Head of caudate nucleus (tissue), 42 donors: ENCODE measurements around the gene MRFAP1.

ENCODE experiments used
- DNase-seq, 42 donors: peaks; one replicate each; pipeline versions ENCODE4 v3.0.0 to v3.0.0-alpha.2; 2020 to 2021; ENCODE audit warnings: mixed read lengths in 7 of 42
- intact Hi-C: fragments of 100-400 bp; cut with DNase I; formaldehyde crosslinking; loops from one replicate; pipeline ENCODE4 v1.15.0; 2022

Gene MRFAP1

GRCh38 chr4:6640292-6641163 is at the start of gene MRFAP1:
MRFAP1 (plus strand) TSS chr4:6640685; CDS start chr4:6640863, 178 bp downstream.
- DNase-seq: peak; percentile 84 to 97 (median 93)
- intact Hi-C loops: loop anchor here (2.0 kb wide), 1 partner anchor 68 kb away; the partner anchor contains the start of gene MRFAP1L1

- intact Hi-C loops: no loop called here
- DNase-seq: no peak
Measured at GRCh38 chr4:6591313-6591712, 49.2 kb upstream of the MRFAP1 start.

DNA sequence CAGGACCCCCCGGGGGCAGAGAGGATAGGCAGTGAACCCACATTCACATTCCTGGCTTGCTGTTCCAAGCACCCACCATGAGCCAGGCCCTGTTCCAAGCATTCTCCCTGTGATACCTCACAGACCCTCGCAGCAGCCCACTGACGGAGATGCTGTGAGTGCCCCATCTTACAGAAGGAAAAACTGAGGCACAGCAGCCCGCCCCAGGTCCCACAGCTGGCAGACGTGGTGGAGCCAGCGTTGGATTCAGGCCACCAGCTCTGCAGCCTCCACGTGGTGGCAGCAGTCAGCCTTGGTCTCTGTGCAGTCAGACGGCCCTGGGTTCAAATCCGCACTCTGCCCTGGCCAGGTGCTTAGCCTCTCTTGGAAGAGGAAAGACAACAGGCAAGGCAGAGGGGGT is 48.7 kb upstream of the MRFAP1 start:
- DNase-seq: no peak
- intact Hi-C loops: no loop called here

GRCh38 chr4:6592804-6593563 is 47.5 kb upstream of the MRFAP1 start:
- intact Hi-C loops: no loop called here
- no peak for DNase-seq

DNA sequence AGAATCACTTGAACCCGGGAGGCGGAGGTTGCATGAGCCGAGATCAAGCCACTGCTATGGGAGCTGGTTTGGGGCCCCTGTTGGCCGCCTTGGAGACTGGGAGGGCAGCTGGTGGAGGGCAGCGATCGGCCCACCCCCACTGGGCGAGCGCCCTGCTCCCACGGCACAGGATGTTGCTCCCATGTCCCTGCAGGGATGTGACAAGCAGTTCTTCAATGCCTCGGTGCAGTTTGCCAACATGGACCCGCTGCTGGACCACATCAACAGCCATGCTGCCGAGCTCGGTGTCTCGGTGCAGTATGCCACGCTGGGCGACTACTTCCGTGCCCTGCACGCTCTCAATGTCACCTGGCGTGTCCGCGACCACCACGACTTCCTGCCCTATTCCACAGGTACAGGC is 46.1 kb upstream of the MRFAP1 start:
- intact Hi-C loops: no loop called here
- no peak for DNase-seq

GRCh38 chr4:6594826-6595355 is 45.6 kb upstream of the MRFAP1 start:
- intact Hi-C loops: no loop called here
- no peak for DNase-seq

- no peak for DNase-seq
Measured at GRCh38 chr4:6595897-6596537, 44.5 kb upstream of the MRFAP1 start.

DNA sequence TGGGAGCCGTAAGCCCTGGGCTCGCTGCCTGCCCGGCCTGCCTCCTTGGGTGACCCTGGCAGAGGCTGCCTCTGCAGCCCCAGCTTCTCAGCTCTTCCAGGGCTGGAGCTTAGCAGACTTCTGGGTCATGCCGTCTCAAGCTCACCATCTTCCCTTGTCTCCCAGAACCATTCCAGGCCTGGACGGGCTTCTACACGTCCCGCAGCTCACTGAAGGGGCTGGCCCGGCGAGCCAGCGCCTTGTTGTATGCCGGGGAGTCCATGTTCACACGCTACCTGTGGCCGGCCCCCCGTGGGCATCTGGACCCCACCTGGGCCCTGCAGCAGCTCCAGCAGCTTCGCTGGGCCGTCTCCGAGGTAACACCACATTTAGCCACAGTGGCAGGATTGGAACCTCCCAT is 43.5 kb upstream of the MRFAP1 start:
- intact Hi-C loops: no loop called here
- no peak for DNase-seq

More at GRCh38 chr4:6595897-6596537, 44.5 kb upstream of the MRFAP1 start:
- intact Hi-C loops: no loop called here

DNA sequence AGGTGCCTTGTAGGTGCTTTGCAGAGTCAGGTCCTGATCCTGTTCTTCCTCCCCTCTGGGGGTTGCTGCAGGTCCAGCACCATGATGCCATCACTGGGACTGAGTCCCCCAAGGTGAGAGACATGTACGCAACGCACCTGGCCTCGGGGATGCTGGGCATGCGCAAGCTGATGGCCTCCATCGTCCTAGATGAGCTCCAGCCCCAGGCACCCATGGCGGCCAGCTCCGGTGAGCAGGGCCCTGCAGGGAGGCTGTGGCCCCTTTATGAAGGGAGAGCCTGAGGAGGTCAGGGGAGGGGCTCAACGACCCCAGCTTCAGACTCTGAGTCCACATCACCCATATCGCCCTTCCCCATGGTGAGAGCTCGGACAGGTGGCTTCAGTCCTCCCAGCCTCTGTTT is 42.4 kb upstream of the MRFAP1 start:
- no peak for DNase-seq
- intact Hi-C loops: no loop called here

DNA sequence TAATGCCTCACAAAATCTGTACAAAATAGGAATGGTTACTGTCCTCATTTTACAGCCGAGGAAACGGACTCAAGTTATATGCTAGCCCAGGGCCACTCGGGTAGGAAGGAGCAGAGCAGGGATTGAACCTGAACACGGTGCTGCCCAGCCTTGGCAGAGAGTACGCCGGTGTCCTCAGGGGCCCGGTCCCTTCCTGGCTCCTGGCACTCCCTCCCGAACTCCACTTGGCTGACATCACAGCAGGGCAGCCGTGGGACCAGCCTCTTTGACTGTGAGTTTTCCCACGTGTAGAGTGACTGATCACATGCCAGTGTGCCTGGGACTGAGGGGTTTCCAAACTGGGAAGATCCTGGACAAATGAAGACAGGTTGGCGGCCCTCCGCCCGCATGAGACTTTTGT is 41.8 kb upstream of the MRFAP1 start:
- intact Hi-C loops: no loop called here

GRCh38 chr4:6601661-6602250 is 38.7 kb upstream of the MRFAP1 start:
- intact Hi-C loops: no loop called here
- DNase-seq: no peak

More for the DNA sequence above, 41.8 kb upstream of the MRFAP1 start:
- DNase-seq: no peak

GRCh38 chr4:6602289-6602688 is 38.2 kb upstream of the MRFAP1 start:
- intact Hi-C loops: no loop called here
- DNase-seq: no peak

GRCh38 chr4:6603128-6603527 is 37.4 kb upstream of the MRFAP1 start:
- DNase-seq: no peak

DNA sequence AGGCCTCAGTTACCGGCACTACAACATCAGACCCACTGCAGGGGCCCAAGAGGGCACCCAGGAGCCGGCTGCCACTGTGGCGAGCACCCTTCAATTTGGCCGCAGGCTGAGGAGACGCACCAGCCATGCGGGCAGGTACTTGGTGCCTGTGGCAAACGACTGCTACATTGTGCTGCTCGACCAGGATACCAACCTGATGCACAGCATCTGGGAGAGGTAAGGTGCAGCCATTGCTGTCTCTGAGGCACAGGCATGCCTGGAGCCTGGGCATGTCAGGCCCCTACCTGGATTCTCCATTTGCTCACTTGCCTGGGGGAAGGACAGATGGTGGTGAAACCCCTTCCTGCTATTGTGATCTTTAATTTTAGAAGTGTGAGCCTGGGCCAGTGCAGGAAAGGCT is 35.4 kb upstream of the MRFAP1 start:
- intact Hi-C loops: no loop called here
- DNase-seq: no peak

More at GRCh38 chr4:6603128-6603527, 37.4 kb upstream of the MRFAP1 start:
- intact Hi-C loops: no loop called here

DNA sequence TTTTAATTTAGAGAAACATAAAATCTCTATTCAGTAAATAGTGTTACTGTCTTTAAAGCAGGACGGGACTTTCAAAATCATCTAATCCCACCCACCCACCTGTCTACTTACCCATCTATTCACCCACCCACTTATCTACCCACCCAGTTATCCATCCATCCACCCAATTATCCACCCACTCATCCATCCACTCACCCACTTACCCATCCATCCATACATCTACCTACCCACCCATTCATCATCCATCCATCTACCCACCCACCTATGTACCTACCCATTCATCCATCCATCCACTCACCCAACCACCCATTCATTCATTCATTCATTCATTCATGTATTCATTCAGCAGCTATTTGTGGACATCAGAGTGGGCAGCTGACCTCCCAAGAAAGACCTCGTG is 34.9 kb upstream of the MRFAP1 start:
- intact Hi-C loops: no loop called here

GRCh38 chr4:6606465-6607235 is 33.8 kb upstream of the MRFAP1 start:
- DNase-seq: peak in 31 of 42 donors; percentile 8 to 68 (median 35)
- intact Hi-C loops: no loop called here

More for the DNA sequence above, 34.9 kb upstream of the MRFAP1 start:
- DNase-seq: no peak

GRCh38 chr4:6607368-6608055 is 33.0 kb upstream of the MRFAP1 start:
- intact Hi-C loops: no loop called here
- peak in 6 of 42 donors; percentile 8 to 48 (median 30) for DNase-seq
